HCT116 (cell line): ENCODE data around the gene DCTD. TPM values are rescaled to one million over a fixed set of nuclear protein-coding genes. Genes with fewer than 3 reads are reported as not detected.

Experiments
- ATAC-seq: fragments of 200-7000 bp; cut with Tn5 transposase; 2 replicates; pipeline ENCODE4 v1.9.1; 2020; ENCODE audit warnings: mild to moderate bottlenecking, moderate library complexity
- BruUV-seq: library from RNA; stranded (reverse); fragments of 400-500 nt; replicated peaks from 2 replicates; lab custom pipeline; 2021; lab: Mats Ljungman, UMichigan
- CTCF ChIA-PET: fragments of 300-600 bp; sonication (Branson Sonifier 250); formaldehyde crosslinking; loops from one replicate; lab custom pipeline; 2021; ENCODE audit warnings: antibody characterized with exemption; lab: Charles Lee
- POLR2A ChIA-PET: fragments of 300-600, 350-600 bp; sonication (Branson Sonifier 250); formaldehyde crosslinking; loops from one replicate; lab custom pipeline; 2021; ENCODE audit warnings: antibody characterized with exemption; lab: Charles Lee
- RAD21 ChIA-PET, 2 experiments: fragments of 300-600 bp; sonication (Branson Sonifier 250); formaldehyde crosslinking; loops; one replicate each; lab custom pipeline; 2023; ENCODE audit warnings: low total read pairs in 2 of 2; ENCODE audit not compliant: uncharacterized antibody in 2 of 2, unreplicated experiment in 2 of 2, low non-redundant PET in 1 of 2; lab: Charles Lee
- DNase-seq: peaks from one replicate; pipeline ENCODE4 v3.0.0-alpha.2; 2010; ENCODE audit warnings: low read depth, low spot score
- H2AFZ ChIP-seq: fragments of 200-600 bp; shearing (Covaris generic), sonication (generic); 2 replicates; pipeline ENCODE4 v1.6.1; 2017; ENCODE audit warnings: low read depth, mixed run types, mixed read lengths, antibody characterized with exemption, low read length; ENCODE audit not compliant: poor library complexity, severe bottlenecking
- H3K27ac ChIP-seq: 2 replicates; pipeline ENCODE4 v1.5.1; 2012; ENCODE audit warnings: low read depth, low read length
- H3K27me3 ChIP-seq: fragments of 200-600 bp; sonication (generic); 2 replicates; pipeline ENCODE4 v1.6.1; 2016; ENCODE audit warnings: mixed run types, low read length, mixed read lengths; ENCODE audit not compliant: insufficient read depth
- H3K36me3 ChIP-seq, 2 experiments: fragments of 200-500 bp in 1 of 2; fragments of 200-600 bp in 1 of 2; sonication (Bioruptor generic) in 1 of 2; sonication (generic) in 1 of 2; 2 replicates each; pipeline versions ENCODE4 v1.5.1 to v1.6.1; 2014 to 2016; ENCODE audit warnings: low read length in 2 of 2, inconsistent platforms in 1 of 2, mixed read lengths in 1 of 2, mixed run types in 1 of 2; ENCODE audit not compliant: insufficient read depth in 2 of 2, control insufficient read depth in 1 of 2
- H3K4me1 ChIP-seq, 2 experiments: fragments of 200-600 bp in 1 of 2; sonication (generic) in 1 of 2; 2 replicates each; pipeline versions ENCODE4 v1.5.1 to v1.6.1; 2012 to 2017; ENCODE audit warnings: low read length in 2 of 2, inconsistent platforms in 1 of 2, mild to moderate bottlenecking in 1 of 2, mixed read lengths in 1 of 2, mixed run types in 1 of 2, moderate library complexity in 1 of 2; ENCODE audit not compliant: insufficient read depth in 2 of 2, control insufficient read depth in 1 of 2
- H3K4me2 ChIP-seq: fragments of 200-600 bp; sonication (generic); 2 replicates; pipeline ENCODE4 v1.6.1; 2017; ENCODE audit warnings: mixed run types, low read length, mixed read lengths
- H3K4me3 ChIP-seq, 2 experiments: fragments of 200-600 bp in 1 of 2; sonication (generic) in 1 of 2; replicated peaks in 1 of 2; 2 replicates each; pipeline ENCODE4 v1.5.1; 2011 to 2016; ENCODE audit warnings: low read length in 2 of 2, control low read depth in 1 of 2, low read depth in 1 of 2, mild to moderate bottlenecking in 1 of 2, mixed read lengths in 1 of 2, mixed run types in 1 of 2
- H3K79me2 ChIP-seq: fragments of 200-600 bp; sonication (generic); 2 replicates; pipeline ENCODE4 v1.6.1; 2017; ENCODE audit warnings: mild to moderate bottlenecking, mixed run types, low read length, moderate library complexity, mixed read lengths; ENCODE audit not compliant: insufficient read depth
- H3K9ac ChIP-seq: fragments of 200-600 bp; sonication (generic); 2 replicates; pipeline ENCODE4 v1.6.1; 2016; ENCODE audit warnings: low read length, mixed read lengths
- H3K9me2 ChIP-seq: fragments of 200-600 bp; sonication (generic), shearing (Covaris generic); 2 replicates; pipeline ENCODE4 v1.6.1; 2017; ENCODE audit warnings: mixed run types, mild to moderate bottlenecking, moderate library complexity; ENCODE audit not compliant: insufficient read depth
- H3K9me3 ChIP-seq, 2 experiments: fragments of 200-500 bp in 1 of 2; fragments of 200-600 bp in 1 of 2; sonication (Bioruptor generic) in 1 of 2; sonication (generic) in 1 of 2; 2 replicates each; pipeline ENCODE4 v1.6.1; 2014 to 2017; ENCODE audit warnings: low read length in 2 of 2, mixed read lengths in 2 of 2, inconsistent platforms in 1 of 2, low read depth in 1 of 2, mild to moderate bottlenecking in 1 of 2, mixed run types in 1 of 2, moderate library complexity in 1 of 2; ENCODE audit not compliant: control insufficient read depth in 1 of 2, insufficient read depth in 1 of 2
- H4K20me1 ChIP-seq: fragments of 200-600 bp; sonication (generic), shearing (Covaris generic); 2 replicates; pipeline ENCODE4 v1.6.1; 2017; ENCODE audit warnings: mixed run types, mild to moderate bottlenecking, moderate library complexity; ENCODE audit not compliant: insufficient read depth
- ATF3 ChIP-seq: IDR thresholded peaks from 2 replicates; pipeline ENCODE4 v1.6.1; 2012
- CBX3 ChIP-seq: IDR thresholded peaks from 2 replicates; pipeline ENCODE4 v1.6.1; 2012; ENCODE audit warnings: low read depth
- CEBPB ChIP-seq: IDR thresholded peaks from 2 replicates; pipeline ENCODE4 v1.6.1; 2012; ENCODE audit warnings: low read depth
- CTCF ChIP-seq, 3 experiments: fragments of 200-600 bp in 1 of 3; sonication (generic) in 1 of 3; IDR thresholded peaks in 2 of 3; conservative IDR thresholded peaks in 1 of 3; 2 replicates each; pipeline ENCODE4 v1.5.1; 2012 to 2017; ENCODE audit warnings: low read depth in 2 of 3, low read length in 2 of 3, antibody characterized with exemption in 1 of 3, borderline replicate concordance in 1 of 3, control low read depth in 1 of 3, mild to moderate bottlenecking in 1 of 3, mixed read lengths in 1 of 3, mixed run types in 1 of 3, moderate library complexity in 1 of 3; ENCODE audit not compliant: insufficient read depth in 1 of 3
- EGR1 ChIP-seq: IDR thresholded peaks from 2 replicates; pipeline ENCODE4 v1.6.1; 2012; ENCODE audit warnings: low read depth
- ELF1 ChIP-seq: IDR thresholded peaks from 2 replicates; pipeline ENCODE4 v1.6.1; 2012; ENCODE audit warnings: low read depth, borderline replicate concordance
- EZH2phosphoT487 ChIP-seq: fragments of 200-600 bp; IDR thresholded peaks from 2 replicates; pipeline ENCODE4 v1.6.1; 2018; ENCODE audit warnings: antibody characterized with exemption, borderline replicate concordance
- FOSL1 ChIP-seq: IDR thresholded peaks from 2 replicates; pipeline ENCODE4 v1.6.1; 2012; ENCODE audit warnings: low read depth
- JUND ChIP-seq: IDR thresholded peaks from 2 replicates; pipeline ENCODE4 v1.6.1; 2012
- MAX ChIP-seq: IDR thresholded peaks from 2 replicates; pipeline ENCODE4 v1.6.1; 2012
- POLR2A ChIP-seq: IDR thresholded peaks from 2 replicates; pipeline ENCODE4 v1.7.0; 2011; ENCODE audit warnings: borderline replicate concordance; ENCODE audit not compliant: insufficient read depth, insufficient read length; ENCODE audit errors: extremely low read depth
- RAD21 ChIP-seq: IDR thresholded peaks from 2 replicates; pipeline ENCODE4 v1.6.1; 2012; ENCODE audit warnings: low read depth, mild to moderate bottlenecking
- SIN3A ChIP-seq: IDR thresholded peaks from 2 replicates; pipeline ENCODE4 v1.6.1; 2012; ENCODE audit warnings: low read depth
- SP1 ChIP-seq: IDR thresholded peaks from 2 replicates; pipeline ENCODE4 v1.6.1; 2012; ENCODE audit warnings: low read depth
- SRF ChIP-seq: IDR thresholded peaks from 2 replicates; pipeline ENCODE4 v1.6.1; 2012; ENCODE audit warnings: low read depth
- YY1 ChIP-seq: IDR thresholded peaks from 2 replicates; pipeline ENCODE4 v1.6.1; 2011; ENCODE audit warnings: low read length, low read depth, moderate library complexity, mild to moderate bottlenecking; ENCODE audit not compliant: insufficient replicate concordance; ENCODE audit errors: extremely low read depth
- ZBTB33 ChIP-seq: IDR thresholded peaks from 2 replicates; pipeline ENCODE4 v1.6.1; 2011; ENCODE audit warnings: mild to moderate bottlenecking, low read length, moderate library complexity; ENCODE audit not compliant: insufficient replicate concordance; ENCODE audit errors: extremely low read depth
- ZFX ChIP-seq: fragments of 450-650 bp; IDR thresholded peaks from 2 replicates; pipeline ENCODE4 v1.6.1; 2017
- ZNF274 ChIP-seq: fragments of 200-500 bp; sonication (Bioruptor generic); IDR thresholded peaks from 2 replicates; pipeline ENCODE4 v1.6.1; 2014; ENCODE audit warnings: mild to moderate bottlenecking, low read depth, low read length, inconsistent platforms
- intact Hi-C: fragments of 100-400 bp; cut with micrococcal nuclease; formaldehyde crosslinking; loops from 2 replicates; pipeline ENCODE4 v1.10.0; 2022
- total RNA-seq: library from RNA; stranded (reverse); gene quantifications from one replicate; pipeline ENCODE4 v1.2.1, GENCODE V29; 2021; ENCODE audit not compliant: unreplicated experiment

DCTD gene
- total RNA-seq, 1 experiment from 2014 or later = 96.3 TPM

GRCh38 chr4:182853731-182854330 lies 63.4 kb downstream of the DCTD start:
- Histone ChIP-seq H3K27me3 (no peaks in the 10 kb centered on the region), H4K20me1 (no peaks in the 10 kb centered on the region), H2AFZ (no peak overlapping the region), H3K4me1 (no peaks in the 10 kb centered on the region), H3K9ac (no peak overlapping the region), H3K27ac (no peak overlapping the region), H3K4me3 (no peak overlapping the region), H3K36me3 (no peaks in the 10 kb centered on the region), H3K79me2 (no peaks in the 10 kb centered on the region), H3K4me2 (no peak overlapping the region), H3K9me2 (no peaks in the 10 kb centered on the region), H3K9me3 (no peaks in the 10 kb centered on the region)
- TF ChIP-seq SRF = no peak
- TF ChIP-seq ZBTB33 = no peak
- TF ChIP-seq EGR1 = no peak
- TF ChIP-seq FOSL1 = no peak
- no peak for TF ChIP-seq CEBPB
- no peak for TF ChIP-seq MAX
- TF ChIP-seq ZNF274 = no peak
- TF ChIP-seq CTCF (IDR thresholded peaks at IDR 0.05 in 2 of 3, conservative IDR thresholded peaks at IDR 0.05 in 1 of 3; ENCODE audit: borderline replicate concordance in 1 of 3, insufficient read depth in 1 of 3, low read depth in 2 of 3, low read length in 2 of 3) = no peak
- no peak for TF ChIP-seq RAD21
- no peak for TF ChIP-seq ELF1
- TF ChIP-seq EZH2phosphoT487 = no peak
- TF ChIP-seq ATF3 = no peak
- TF ChIP-seq SIN3A = no peak
- no peak for TF ChIP-seq CBX3
- TF ChIP-seq YY1 = no peak
- TF ChIP-seq POLR2A = no peak
- TF ChIP-seq SP1 = no peak
- TF ChIP-seq ZFX = no peak
- TF ChIP-seq JUND = no peak
- no TSS peak for BruUV-seq
- POLR2A ChIA-PET = no interaction called here
- DNase-seq (no peak), ATAC-seq (no peak)
- RAD21 ChIA-PET = no interaction called here
- CTCF ChIA-PET = no interaction called here
- intact Hi-C loops = no loop called here
